T-helper 2 cell (primary cell): Measurements from ENCODE around the gene TTLL13.
A peak's percentile ranks its signal among the peaks of the same experiment; 100 is the strongest.
"Not testable (repeated sequence)": the region's sequence is repeated elsewhere in the genome, so short reads cannot be mapped to it uniquely, and the experiment has no call there.

ENCODE experiments used
- DNase-seq, 5 experiments: peaks; one replicate each; pipeline versions ENCODE4 v3.0.0 to v3.0.0-alpha.2; 2012 to 2022

The TTLL13 gene

GRCh38 chr15:90291679-90292356, 42.5 kb downstream of the TTLL13 start:
- peak in 1 of 5 experiments; percentile 51 for DNase-seq

GRCh38 chr15:90293040-90293810, 43.9 kb downstream of the TTLL13 start:
- peak; percentile 20 to 79 (median 54) for DNase-seq

- no peak for DNase-seq
Observed at GRCh38 chr15:90294159-90294558, 44.8 kb downstream of the TTLL13 start.

GRCh38 chr15:90294601-90295269, 45.4 kb downstream of the TTLL13 start:
- DNase-seq = no peak

- no peak for DNase-seq
Observed at GRCh38 chr15:90295270-90295648, 45.9 kb downstream of the TTLL13 start.

GRCh38 chr15:90296316-90296884, 47.0 kb downstream of the TTLL13 start:
- not testable (repeated sequence) for DNase-seq

GRCh38 chr15:90297021-90297420, 47.7 kb downstream of the TTLL13 start:
- DNase-seq = peak in 1 of 5 experiments; percentile 62

GRCh38 chr15:90300541-90300940, 51.2 kb downstream of the TTLL13 start:
- DNase-seq = no peak

GRCh38 chr15:90300988-90301706, 51.8 kb downstream of the TTLL13 start:
- peak; percentile 31 to 67 (median 43) for DNase-seq

- DNase-seq = no peak
Observed at GRCh38 chr15:90301707-90302300, 52.4 kb downstream of the TTLL13 start.

GRCh38 chr15:90305355-90305754, 56.0 kb downstream of the TTLL13 start:
- not testable (repeated sequence) for DNase-seq

GRCh38 chr15:90305932-90306331, 56.6 kb downstream of the TTLL13 start:
- peak in 1 of 5 experiments; percentile 45 for DNase-seq

- peak in 1 of 5 experiments; percentile 79 for DNase-seq
Observed at GRCh38 chr15:90306560-90306959, 57.2 kb downstream of the TTLL13 start.

GRCh38 chr15:90307661-90308060, 58.3 kb downstream of the TTLL13 start:
- DNase-seq = no peak

GRCh38 chr15:90309020-90309419, 59.7 kb downstream of the TTLL13 start:
- no peak for DNase-seq
